NCI-H524 treated with DMSO at 0.1 percent for 48 hours (cell line): ENCODE data around the gene PLEKHA1.

Experiments used
- DNase-seq: peaks from one replicate; lab custom pipeline; 2025; lab: John Stamatoyannopoulos, UW

PLEKHA1 gene

GRCh38 chr10:122374237-122374858, at the start of gene PLEKHA1:
Gene PLEKHA1 (plus strand): TSS chr10:122374708. CDS start chr10:122393201, 18,493 bp downstream.
- DNase-seq, result no peak

GRCh38 chr10:122325235-122325634, 49.3 kb upstream of the PLEKHA1 start:
- DNase-seq, result no peak

- no peak for DNase-seq
Measured at GRCh38 chr10:122326385-122326784, 48.1 kb upstream of the PLEKHA1 start.

- DNase-seq, result no peak
Measured at GRCh38 chr10:122326806-122327205, 47.7 kb upstream of the PLEKHA1 start.

GRCh38 chr10:122327237-122328206, 47.0 kb upstream of the PLEKHA1 start:
- no peak for DNase-seq

- no peak for DNase-seq
Measured at GRCh38 chr10:122328676-122329075, 45.8 kb upstream of the PLEKHA1 start.

- DNase-seq, result no peak
Measured at GRCh38 chr10:122329416-122329815, 45.1 kb upstream of the PLEKHA1 start.

- DNase-seq, result no peak
Measured at GRCh38 chr10:122331100-122331499, 43.4 kb upstream of the PLEKHA1 start.

GRCh38 chr10:122331615-122332446, 42.7 kb upstream of the PLEKHA1 start:
- DNase-seq, result no peak

- DNase-seq, result no peak
Measured at GRCh38 chr10:122333037-122333436, 41.5 kb upstream of the PLEKHA1 start.

GRCh38 chr10:122336332-122336731, 38.2 kb upstream of the PLEKHA1 start:
- DNase-seq, result no peak

- DNase-seq, result no peak
Measured at GRCh38 chr10:122336961-122337360, 37.5 kb upstream of the PLEKHA1 start.

- no peak for DNase-seq
Measured at GRCh38 chr10:122338609-122339441, 35.7 kb upstream of the PLEKHA1 start.

- no peak for DNase-seq
Measured at GRCh38 chr10:122341141-122341810, 33.2 kb upstream of the PLEKHA1 start.

- DNase-seq, result no peak
Measured at GRCh38 chr10:122342293-122343134, 32.0 kb upstream of the PLEKHA1 start.

- DNase-seq, result no peak
Measured at GRCh38 chr10:122343135-122343800, 31.2 kb upstream of the PLEKHA1 start.

GRCh38 chr10:122343936-122344335, 30.6 kb upstream of the PLEKHA1 start:
- no peak for DNase-seq

GRCh38 chr10:122344741-122345258, 29.7 kb upstream of the PLEKHA1 start:
- no peak for DNase-seq

GRCh38 chr10:122346326-122346950, 28.1 kb upstream of the PLEKHA1 start:
- DNase-seq, result no peak
